OCI-M2 (cell line): ENCODE results near the gene WNT3A.

ENCODE experiments used
- DNase-seq: peaks from one replicate; lab custom pipeline; 2025; ENCODE audit not compliant: unreplicated experiment; lab: John Stamatoyannopoulos, UW

Gene WNT3A

GRCh38 chr1:228030451-228031201 is 23.8 kb downstream of the WNT3A start:
- no peak for DNase-seq

- no peak for DNase-seq
Observed at GRCh38 chr1:228031276-228031995, 24.6 kb downstream of the WNT3A start.

- DNase-seq = no peak
Observed at GRCh38 chr1:228032041-228032440, 25.2 kb downstream of the WNT3A start.

- DNase-seq = no peak
Observed at GRCh38 chr1:228033376-228033775, 26.6 kb downstream of the WNT3A start.

GRCh38 chr1:228034954-228035837 is 28.4 kb downstream of the WNT3A start:
- no peak for DNase-seq

GRCh38 chr1:228035844-228036243 is 29.0 kb downstream of the WNT3A start:
- DNase-seq = no peak

GRCh38 chr1:228036701-228037231 is 30.0 kb downstream of the WNT3A start:
- no peak for DNase-seq

GRCh38 chr1:228037401-228038386 is 30.9 kb downstream of the WNT3A start:
- no peak for DNase-seq

- no peak for DNase-seq
Observed at GRCh38 chr1:228038387-228039005, 31.7 kb downstream of the WNT3A start.

- DNase-seq = no peak
Observed at GRCh38 chr1:228039006-228039903, 32.5 kb downstream of the WNT3A start.

- no peak for DNase-seq
Observed at GRCh38 chr1:228039986-228040385, 33.2 kb downstream of the WNT3A start.

GRCh38 chr1:228041316-228041715 is 34.5 kb downstream of the WNT3A start:
- DNase-seq = no peak

GRCh38 chr1:228042508-228042907 is 35.7 kb downstream of the WNT3A start:
- no peak for DNase-seq

GRCh38 chr1:228043281-228043848 is 36.6 kb downstream of the WNT3A start:
- DNase-seq = no peak

- DNase-seq = no peak
Observed at GRCh38 chr1:228044961-228045360, 38.2 kb downstream of the WNT3A start.

- no peak for DNase-seq
Observed at GRCh38 chr1:228045405-228045804, 38.6 kb downstream of the WNT3A start.

GRCh38 chr1:228045871-228046270 is 39.1 kb downstream of the WNT3A start:
- no peak for DNase-seq
